NCI-H128 (cell line): ENCODE data around the gene AMDHD1.

ENCODE experiments used
- DNase-seq: peaks from one replicate; lab custom pipeline; 2025; ENCODE audit not compliant: unreplicated experiment; lab: John Stamatoyannopoulos, UW

AMDHD1 gene

GRCh38 chr12:95994476-95994875 lies 51.3 kb downstream of the AMDHD1 start:
- no peak for DNase-seq

- no peak for DNase-seq
These were observed 52.3 kb downstream of the AMDHD1 start for GRCh38 chr12:95995238-95996031.

GRCh38 chr12:95996034-95996658 lies 53.0 kb downstream of the AMDHD1 start, which contains the start of gene HAL:
Gene HAL, minus strand, starts transcription at chr12:95996344. Its CDS starts 434 bp downstream, at chr12:95995910.
- no peak for DNase-seq

- DNase-seq, result no peak
These were observed 54.1 kb downstream of the AMDHD1 start for GRCh38 chr12:95997276-95997675.

GRCh38 chr12:95997911-95998510 lies 54.9 kb downstream of the AMDHD1 start:
- DNase-seq, result no peak

GRCh38 chr12:95998611-95999286 lies 55.6 kb downstream of the AMDHD1 start:
- DNase-seq, result no peak

- no peak for DNase-seq
These were observed 56.4 kb downstream of the AMDHD1 start for GRCh38 chr12:95999484-95999883.

- no peak for DNase-seq
These were observed 57.7 kb downstream of the AMDHD1 start for GRCh38 chr12:96000858-96001257.

- DNase-seq, result no peak
These were observed 63.6 kb downstream of the AMDHD1 start for GRCh38 chr12:96006727-96007126.

GRCh38 chr12:96007729-96008128 lies 64.6 kb downstream of the AMDHD1 start:
- no peak for DNase-seq

- no peak for DNase-seq
These were observed 71.9 kb downstream of the AMDHD1 start for GRCh38 chr12:96014943-96015599.

GRCh38 chr12:96015672-96016071 lies 72.5 kb downstream of the AMDHD1 start:
- no peak for DNase-seq
